GM12878 (cell line): ENCODE results near the gene SUV39H1. TPM values are rescaled to one million over a fixed set of nuclear protein-coding genes. Genes with fewer than 3 reads are reported as not detected.

ENCODE experiments used
- BHLHE40 ChIP-seq, 2 experiments: fragments of 450-650 bp in 1 of 2; IDR thresholded peaks; 2 replicates each; pipeline ENCODE4 v1.6.1; 2011 to 2017; ENCODE audit warnings: low read depth in 2 of 2, borderline replicate concordance in 1 of 2, improper control_type of control experiment in 1 of 2, low read length in 1 of 2, mild to moderate bottlenecking in 1 of 2
- CBFB ChIP-seq: IDR thresholded peaks from 2 replicates; pipeline ENCODE4 v1.6.1; 2016; ENCODE audit warnings: antibody characterized with exemption, low read depth
- FOXK2 ChIP-seq: fragments of 450-650 bp; IDR thresholded peaks from 2 replicates; pipeline ENCODE4 v1.6.1; 2017; ENCODE audit warnings: mild to moderate bottlenecking, moderate library complexity
- JUNB ChIP-seq: IDR thresholded peaks from 2 replicates; pipeline ENCODE4 v1.6.1; 2016; ENCODE audit warnings: antibody characterized with exemption, mild to moderate bottlenecking
- MTA3 ChIP-seq: IDR thresholded peaks from 2 replicates; pipeline ENCODE4 v1.6.1; 2012; ENCODE audit warnings: low read length, inconsistent platforms, borderline replicate concordance
- PML ChIP-seq: IDR thresholded peaks from 2 replicates; pipeline ENCODE4 v1.6.1; 2012; ENCODE audit warnings: low read length, inconsistent platforms
- RAD21 ChIP-seq: IDR thresholded peaks from 2 replicates; pipeline ENCODE4 v1.6.1; 2011; ENCODE audit warnings: mild to moderate bottlenecking, low read depth, low read length, moderate library complexity; ENCODE audit not compliant: insufficient read depth
- YY1 ChIP-seq: IDR thresholded peaks from 2 replicates; pipeline ENCODE4 v1.6.1; 2011; ENCODE audit warnings: low read depth, mild to moderate bottlenecking, low read length
- ZNF24 ChIP-seq: fragments of 450-650 bp; IDR thresholded peaks from 2 replicates; pipeline ENCODE4 v1.6.1; 2017; ENCODE audit warnings: antibody characterized with exemption, mild to moderate bottlenecking
- polyA plus RNA-seq, 11 experiments: library from polyadenylated mRNA; depleted of rRNA in 4 of 11; unstranded in 6 of 11; stranded (reverse) in 5 of 11; fragments of >200 nt; fragmentation: Nextera tagmentation in 4 of 11; fragmentation: Illumina TruSeq in 1 of 11; extraction: Ambion mirVana in 4 of 11; extraction: Trizol in 1 of 11; gene quantifications; 1 replicate in 1 of 11; 2 replicates in 10 of 11; pipeline versions ENCODE4 v1.2.1 to v1.2.3, GENCODE V29; 2011 to 2016; ENCODE audit warnings: inconsistent platforms in 2 of 11, missing spikeins in 2 of 11, low read depth in 1 of 11
- total RNA-seq, 4 experiments: library from RNA; depleted of rRNA in 3 of 4; stranded (reverse); fragments of >200 nt in 3 of 4; fragmentation: Illumina TruSeq in 1 of 4; extraction: Trizol in 1 of 4; gene quantifications; 2 replicates each; pipeline versions ENCODE4 v1.2.1 to v1.2.3, GENCODE V29; 2013 to 2021
- TF ChIP-seq, protein P1 (sequence below): fragments of 450-650 bp; conservative IDR thresholded peaks from 2 replicates; pipeline ENCODE4 v1.6.1; 2017; ENCODE audit warnings: mild to moderate bottlenecking, moderate library complexity
- TF ChIP-seq, protein P2 (sequence below): fragments of 450-650 bp; IDR thresholded peaks from 2 replicates; pipeline ENCODE4 v1.6.1; 2017; ENCODE audit warnings: mild to moderate bottlenecking
- TF ChIP-seq, protein P3 (sequence below): IDR thresholded peaks from 2 replicates; pipeline ENCODE4 v1.6.1; 2012; ENCODE audit warnings: low read depth, low read length, improper control_type of control experiment

Gene SUV39H1
- total and polyA plus RNA-seq, 10 of the 15 experiments (the other 5 are each of a cell fraction or from before 2014, with no cell fraction given), result 4.9 to 33.2 (median 17.1) TPM

DNA sequence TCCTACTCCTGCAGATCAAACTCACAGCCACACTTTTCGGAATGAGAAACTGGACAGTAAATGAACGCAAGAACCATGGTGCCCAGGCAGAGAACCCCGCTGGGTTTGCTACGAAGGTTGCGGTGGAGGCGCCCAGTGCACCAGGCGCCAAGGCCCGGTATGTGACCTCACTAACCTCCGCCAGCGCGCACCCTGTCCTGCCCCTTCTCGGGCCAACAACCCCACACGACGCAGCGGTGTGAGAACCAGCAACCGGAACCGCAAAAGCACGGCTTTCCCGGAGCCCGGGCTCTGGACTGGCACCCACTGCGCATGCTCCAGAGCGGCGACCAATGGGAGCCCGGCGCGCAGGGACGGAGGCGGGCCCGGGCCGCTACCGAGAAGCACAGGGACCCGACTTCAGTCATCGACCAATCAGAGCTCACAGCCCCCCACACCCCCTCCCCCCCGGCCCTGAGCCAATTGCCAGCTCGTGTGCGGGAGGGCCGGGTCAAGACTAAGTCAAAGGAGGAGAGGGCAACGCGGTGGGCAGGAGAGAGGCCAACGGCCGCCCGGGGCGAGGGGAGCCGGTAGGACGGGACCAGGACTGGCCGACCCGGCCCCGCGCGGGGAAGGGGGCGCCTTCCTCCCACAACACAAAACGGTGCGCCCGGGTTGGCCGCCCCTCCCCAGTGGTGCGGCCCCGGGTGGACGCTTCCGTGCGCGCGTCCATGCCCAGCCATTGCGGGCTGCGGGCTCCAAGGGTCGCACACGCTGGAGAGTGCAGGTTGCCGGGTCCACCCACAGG lies 20.2 kb upstream of the SUV39H1 start (continued):
- no peak for TF ChIP-seq RAD21
- TF ChIP-seq, protein P1, sequence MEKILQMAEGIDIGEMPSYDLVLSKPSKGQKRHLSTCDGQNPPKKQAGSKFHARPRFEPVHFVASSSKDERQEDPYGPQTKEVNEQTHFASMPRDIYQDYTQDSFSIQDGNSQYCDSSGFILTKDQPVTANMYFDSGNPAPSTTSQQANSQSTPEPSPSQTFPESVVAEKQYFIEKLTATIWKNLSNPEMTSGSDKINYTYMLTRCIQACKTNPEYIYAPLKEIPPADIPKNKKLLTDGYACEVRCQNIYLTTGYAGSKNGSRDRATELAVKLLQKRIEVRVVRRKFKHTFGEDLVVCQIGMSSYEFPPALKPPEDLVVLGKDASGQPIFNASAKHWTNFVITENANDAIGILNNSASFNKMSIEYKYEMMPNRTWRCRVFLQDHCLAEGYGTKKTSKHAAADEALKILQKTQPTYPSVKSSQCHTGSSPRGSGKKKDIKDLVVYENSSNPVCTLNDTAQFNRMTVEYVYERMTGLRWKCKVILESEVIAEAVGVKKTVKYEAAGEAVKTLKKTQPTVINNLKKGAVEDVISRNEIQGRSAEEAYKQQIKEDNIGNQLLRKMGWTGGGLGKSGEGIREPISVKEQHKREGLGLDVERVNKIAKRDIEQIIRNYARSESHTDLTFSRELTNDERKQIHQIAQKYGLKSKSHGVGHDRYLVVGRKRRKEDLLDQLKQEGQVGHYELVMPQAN, result no peak
- no peak; the same call in 1 of the 2 replicates for TF ChIP-seq YY1
- no peak for TF ChIP-seq ZNF24
- TF ChIP-seq, protein P2, sequence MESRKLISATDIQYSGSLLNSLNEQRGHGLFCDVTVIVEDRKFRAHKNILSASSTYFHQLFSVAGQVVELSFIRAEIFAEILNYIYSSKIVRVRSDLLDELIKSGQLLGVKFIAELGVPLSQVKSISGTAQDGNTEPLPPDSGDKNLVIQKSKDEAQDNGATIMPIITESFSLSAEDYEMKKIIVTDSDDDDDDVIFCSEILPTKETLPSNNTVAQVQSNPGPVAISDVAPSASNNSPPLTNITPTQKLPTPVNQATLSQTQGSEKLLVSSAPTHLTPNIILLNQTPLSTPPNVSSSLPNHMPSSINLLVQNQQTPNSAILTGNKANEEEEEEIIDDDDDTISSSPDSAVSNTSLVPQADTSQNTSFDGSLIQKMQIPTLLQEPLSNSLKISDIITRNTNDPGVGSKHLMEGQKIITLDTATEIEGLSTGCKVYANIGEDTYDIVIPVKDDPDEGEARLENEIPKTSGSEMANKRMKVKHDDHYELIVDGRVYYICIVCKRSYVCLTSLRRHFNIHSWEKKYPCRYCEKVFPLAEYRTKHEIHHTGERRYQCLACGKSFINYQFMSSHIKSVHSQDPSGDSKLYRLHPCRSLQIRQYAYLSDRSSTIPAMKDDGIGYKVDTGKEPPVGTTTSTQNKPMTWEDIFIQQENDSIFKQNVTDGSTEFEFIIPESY, result no peak
- TF ChIP-seq PML, result no peak
- TF ChIP-seq, protein P3, sequence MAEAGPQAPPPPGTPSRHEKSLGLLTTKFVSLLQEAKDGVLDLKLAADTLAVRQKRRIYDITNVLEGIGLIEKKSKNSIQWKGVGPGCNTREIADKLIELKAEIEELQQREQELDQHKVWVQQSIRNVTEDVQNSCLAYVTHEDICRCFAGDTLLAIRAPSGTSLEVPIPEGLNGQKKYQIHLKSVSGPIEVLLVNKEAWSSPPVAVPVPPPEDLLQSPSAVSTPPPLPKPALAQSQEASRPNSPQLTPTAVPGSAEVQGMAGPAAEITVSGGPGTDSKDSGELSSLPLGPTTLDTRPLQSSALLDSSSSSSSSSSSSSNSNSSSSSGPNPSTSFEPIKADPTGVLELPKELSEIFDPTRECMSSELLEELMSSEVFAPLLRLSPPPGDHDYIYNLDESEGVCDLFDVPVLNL, result no peak
- TF ChIP-seq CBFB, result no peak
- no peak for TF ChIP-seq JUNB
- peak in 1 of 2 experiments; percentile 80; a peak in 2 of 4 replicates for TF ChIP-seq BHLHE40 (IDR thresholded peaks at IDR 0.05; ENCODE audit: borderline replicate concordance in 1 of 2, low read depth in 2 of 2, low read length in 1 of 2)
- TF ChIP-seq MTA3, result no peak
- peak; percentile 88 for TF ChIP-seq FOXK2
